Measurements from ENCODE around the gene RERE.
A peak's percentile ranks its signal among the peaks of the same experiment; 100 is the strongest.
"Not testable (repeated sequence)": the region's sequence is repeated elsewhere in the genome, so short reads cannot be mapped to it uniquely, and the experiment has no call there.

RERE gene

GRCh38 chr1:8523666-8524206 is 293.7 kb downstream of the RERE start:
- no peak overlapping the region for H3K4me3 ChIP-seq (ENCODE audit: low read depth, low read length)
- no peak for DNase-seq (ENCODE audit: low read depth)

GRCh38 chr1:8520483-8520966 is 296.9 kb downstream of the RERE start:
- H3K4me3 ChIP-seq (ENCODE audit: low read depth, low read length): no peak overlapping the region
- DNase-seq (ENCODE audit: low read depth): no peak

DNA sequence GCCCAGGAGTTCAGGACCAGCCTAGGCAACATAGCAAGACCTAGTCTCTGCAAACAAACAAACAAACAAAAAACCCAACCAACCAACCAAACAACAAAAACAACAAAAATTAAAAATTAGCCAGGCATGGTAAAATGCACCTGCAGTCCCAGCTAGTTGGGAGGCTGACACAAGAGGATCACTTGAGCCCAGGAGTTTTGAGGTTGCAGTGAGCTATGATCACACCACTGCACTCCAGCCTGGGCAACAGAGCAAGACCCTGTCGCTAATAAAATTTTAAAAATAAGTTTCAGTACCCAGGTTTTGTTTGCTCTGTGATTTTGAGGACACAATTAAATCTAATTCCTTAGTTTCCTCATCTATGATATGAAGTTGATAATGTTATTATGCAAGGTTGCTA is 298.3 kb downstream of the RERE start:
- DNase-seq (ENCODE audit: low read depth): no peak
- no peak overlapping the region for H3K4me3 ChIP-seq (ENCODE audit: low read depth, low read length)

- H3K4me3 ChIP-seq (ENCODE audit: low read depth, low read length): no peak overlapping the region
- DNase-seq (ENCODE audit: low read depth): no peak
Observed at GRCh38 chr1:8518490-8518801, 299.0 kb downstream of the RERE start.

DNA sequence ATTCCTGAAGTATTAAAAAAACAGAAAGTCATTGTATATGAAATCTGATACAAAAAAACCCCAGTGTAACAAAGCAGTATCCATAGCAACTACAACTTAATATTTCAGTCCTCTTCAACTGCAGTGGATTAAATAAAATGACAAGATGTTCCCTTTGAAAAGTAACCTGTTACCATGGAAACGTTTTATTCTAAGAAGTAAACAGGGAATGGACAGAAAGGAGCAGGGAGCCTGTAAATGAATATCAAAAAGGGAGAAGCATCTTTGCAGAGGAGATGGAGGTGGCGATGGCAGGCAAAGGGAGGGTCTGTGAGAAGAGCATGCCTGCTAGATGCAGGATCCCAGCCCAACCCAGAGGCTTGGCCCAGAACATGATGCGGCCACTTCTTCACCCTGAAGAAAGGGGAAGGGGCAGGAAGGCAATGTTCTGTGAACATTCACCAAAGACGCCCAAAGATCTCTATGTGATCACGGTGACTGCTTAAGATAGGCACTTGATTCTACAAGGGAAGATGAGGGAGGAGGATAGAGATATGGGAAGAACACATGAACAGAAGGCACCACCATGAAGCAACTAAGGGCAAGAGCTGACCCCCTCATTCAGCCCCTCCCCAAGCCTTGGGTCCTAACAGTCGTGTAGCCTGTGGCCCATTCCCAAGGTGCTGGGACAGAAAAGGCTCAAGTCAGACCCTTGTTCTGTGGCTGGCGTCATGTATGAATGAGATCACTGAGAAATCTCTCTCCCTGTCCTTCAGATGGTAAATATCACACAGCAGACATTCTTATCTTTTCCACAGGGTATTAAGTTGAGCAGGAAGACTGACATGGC is 299.6 kb downstream of the RERE start:
- DNase-seq (ENCODE audit: low read depth): no peak
- no peak overlapping the region for H3K4me3 ChIP-seq (ENCODE audit: low read depth, low read length)

DNA sequence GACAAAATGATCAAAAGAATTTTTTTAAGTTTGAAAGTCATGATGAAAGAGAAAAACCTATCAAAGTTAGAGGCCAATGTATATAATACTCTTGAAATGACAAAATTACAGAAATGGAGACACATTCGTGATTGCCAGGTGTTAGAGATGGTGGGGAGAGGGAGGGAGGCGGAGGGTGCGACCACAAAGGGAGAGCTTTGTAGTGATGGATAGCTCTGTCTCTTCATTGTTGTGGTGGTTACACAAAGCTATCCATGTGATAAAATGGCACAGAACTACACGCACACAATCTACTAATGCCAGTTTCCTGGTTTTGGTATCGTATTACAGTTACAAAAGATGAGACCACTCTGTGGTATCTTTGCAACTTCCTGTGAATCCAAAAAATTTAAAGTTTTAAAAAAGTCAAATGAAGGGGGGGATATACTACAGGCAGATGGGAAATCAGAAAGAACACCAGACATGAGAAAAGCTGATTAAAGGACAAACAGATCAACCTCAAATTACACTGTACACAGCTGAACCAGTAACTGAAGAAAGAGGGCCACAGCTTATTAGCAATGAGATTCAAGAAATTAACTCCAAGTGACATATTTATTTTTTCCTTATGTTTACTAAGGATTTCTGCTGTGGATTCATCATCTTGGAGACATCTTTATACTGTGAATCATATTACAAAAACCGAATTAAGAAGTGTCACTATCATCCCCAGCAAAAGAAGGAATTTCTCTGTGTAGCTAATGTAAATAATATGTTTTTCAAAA is 300.5 kb downstream of the RERE start:
- H3K4me3 ChIP-seq (ENCODE audit: low read depth, low read length): no peak overlapping the region
- DNase-seq (ENCODE audit: low read depth): no peak

DNA sequence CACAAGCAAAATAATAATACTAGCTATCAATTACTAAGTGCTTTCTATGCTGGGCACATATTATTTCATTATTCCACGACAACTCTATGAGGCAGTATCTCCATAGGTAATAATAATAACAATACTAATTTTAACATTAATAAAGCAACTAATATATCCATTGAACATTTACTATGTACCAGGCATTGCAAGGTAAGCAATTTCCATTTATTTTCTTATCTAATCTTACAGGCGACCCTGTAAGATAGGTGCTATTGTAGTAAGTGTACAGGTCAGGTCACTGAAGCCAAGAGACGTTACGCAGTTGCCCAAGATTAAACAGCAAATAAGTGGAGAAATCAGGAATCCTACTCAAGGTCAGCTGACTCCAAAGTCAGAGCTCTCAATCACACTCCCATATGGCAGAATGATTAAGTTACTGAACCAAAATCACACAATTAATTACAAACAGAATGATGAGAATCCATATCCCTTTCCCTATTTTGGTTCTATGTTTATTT is 301.1 kb downstream of the RERE start:
- no peak for DNase-seq (ENCODE audit: low read depth)
- no peak overlapping the region for H3K4me3 ChIP-seq (ENCODE audit: low read depth, low read length)

GRCh38 chr1:8512504-8512903 is 304.9 kb downstream of the RERE start:
- no peak for DNase-seq (ENCODE audit: low read depth)

DNA sequence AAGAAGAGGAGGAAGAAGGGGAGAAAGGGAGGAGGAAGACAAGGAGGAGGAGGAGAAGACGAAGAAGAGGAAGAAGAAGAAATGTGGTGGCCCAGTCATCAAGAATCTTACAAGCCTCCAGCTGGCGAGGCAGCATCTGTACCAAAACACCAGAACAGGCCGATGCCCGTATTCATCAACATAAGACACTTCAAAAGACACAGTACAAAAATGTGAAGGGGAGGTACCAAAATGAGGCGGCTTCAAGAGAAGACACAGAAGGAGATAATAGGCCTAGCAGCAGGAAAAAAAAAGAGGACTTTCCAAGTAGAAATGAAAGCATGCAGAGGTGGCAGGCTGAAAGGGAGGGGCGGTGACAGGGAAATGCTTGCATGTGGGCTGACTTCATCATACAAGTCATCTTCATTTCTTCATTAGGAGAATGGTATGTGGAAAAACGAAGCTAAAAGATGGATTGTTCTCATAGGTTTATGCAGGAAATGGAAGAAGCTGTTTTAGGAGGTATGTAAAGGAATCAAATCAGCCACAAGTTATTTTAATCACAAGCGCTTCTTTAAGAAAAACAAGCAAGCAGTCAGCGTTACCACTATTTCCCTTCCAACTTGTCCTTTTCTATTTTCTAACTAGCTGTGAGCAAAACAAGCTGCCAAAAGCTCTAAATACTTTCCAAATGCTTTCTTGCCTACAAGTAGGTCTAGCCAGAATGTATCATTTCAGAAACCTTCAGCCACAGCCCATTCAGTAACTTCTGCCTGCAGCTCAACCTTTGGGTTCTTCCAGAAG is 307.2 kb downstream of the RERE start:
- H3K4me3 ChIP-seq (ENCODE audit: low read depth, low read length): peak overlapping the region; percentile 14
- DNase-seq (ENCODE audit: low read depth): peak; percentile 30

More at GRCh38 chr1:8512504-8512903, 304.9 kb downstream of the RERE start:
- no peak overlapping the region for H3K4me3 ChIP-seq (ENCODE audit: low read depth, low read length)

GRCh38 chr1:8509579-8509978 is 307.9 kb downstream of the RERE start:
- no peak for DNase-seq (ENCODE audit: low read depth)
- no peak overlapping the region for H3K4me3 ChIP-seq (ENCODE audit: low read depth, low read length)

GRCh38 chr1:8506995-8507615 is 310.3 kb downstream of the RERE start:
- H3K4me3 ChIP-seq (ENCODE audit: low read depth, low read length): no peak overlapping the region

DNA sequence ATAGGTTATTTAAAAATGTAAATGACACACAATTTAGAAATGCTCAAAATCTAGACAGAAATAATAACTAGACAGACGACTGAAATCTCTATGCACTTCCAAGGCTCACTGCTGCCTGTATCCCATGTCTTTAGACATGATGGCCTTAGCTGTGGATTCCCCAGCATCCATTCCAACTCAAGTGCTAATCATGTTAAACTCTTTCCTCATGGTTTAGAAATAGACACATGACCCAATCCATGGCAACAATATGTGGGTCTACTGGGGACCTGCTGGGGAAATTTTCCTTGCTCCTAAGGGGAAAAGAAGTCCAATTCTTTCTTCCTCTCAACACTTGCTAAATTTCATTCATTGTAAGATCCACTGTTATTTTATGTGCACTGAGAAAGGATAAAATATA is 311.0 kb downstream of the RERE start:
- DNase-seq (ENCODE audit: low read depth): no peak
- no peak overlapping the region for H3K4me3 ChIP-seq (ENCODE audit: low read depth, low read length)

More at GRCh38 chr1:8506995-8507615, 310.3 kb downstream of the RERE start:
- no peak for DNase-seq (ENCODE audit: low read depth)

GRCh38 chr1:8503842-8504241 is 313.6 kb downstream of the RERE start:
- no peak overlapping the region for H3K4me3 ChIP-seq (ENCODE audit: low read depth, low read length)
- no peak for DNase-seq (ENCODE audit: low read depth)

DNA sequence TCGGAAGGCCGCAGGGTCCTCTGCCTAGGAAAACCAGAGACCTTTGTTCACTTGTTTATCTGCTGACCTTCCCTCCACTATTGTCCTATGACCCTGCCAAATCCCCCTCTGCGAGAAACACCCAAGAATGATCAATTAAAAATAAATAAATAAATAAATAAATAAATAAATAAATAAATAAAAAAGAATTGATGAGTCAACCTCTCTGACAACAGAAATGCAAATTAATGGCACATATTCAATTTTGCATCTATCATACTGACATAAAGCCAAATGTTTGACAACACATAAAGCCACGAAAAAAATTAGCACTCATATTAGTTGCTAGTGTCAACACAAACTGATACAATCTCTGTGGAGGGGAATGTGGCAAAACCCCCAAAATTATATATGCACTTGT is 314.5 kb downstream of the RERE start:
- DNase-seq (ENCODE audit: low read depth); H3K4me3 ChIP-seq (ENCODE audit: low read depth, low read length): not testable (repeated sequence)

- H3K4me3 ChIP-seq (ENCODE audit: low read depth, low read length): no peak overlapping the region
- DNase-seq (ENCODE audit: low read depth): peak; percentile 56
Observed at GRCh38 chr1:8497210-8497819, 320.1 kb downstream of the RERE start.

GRCh38 chr1:8496473-8496872 is 321.0 kb downstream of the RERE start:
- DNase-seq (ENCODE audit: low read depth): no peak
- no peak overlapping the region for H3K4me3 ChIP-seq (ENCODE audit: low read depth, low read length)

- H3K4me3 ChIP-seq (ENCODE audit: low read depth, low read length): no peak overlapping the region
- DNase-seq (ENCODE audit: low read depth): no peak
Observed at GRCh38 chr1:8495928-8496401, 321.5 kb downstream of the RERE start.

GRCh38 chr1:8494681-8495080 is 322.8 kb downstream of the RERE start:
- DNase-seq (ENCODE audit: low read depth): no peak
- no peak overlapping the region for H3K4me3 ChIP-seq (ENCODE audit: low read depth, low read length)
